ENCODE data around the gene PTH1R. TPM values are rescaled to one million over a fixed set of nuclear protein-coding genes. Genes with fewer than 3 reads are reported as not detected.

Gene PTH1R
- total and polyA plus RNA-seq, 7 experiments from 2014 or later, result not detected

Other genes with a start within 250 kb of the PTH1R start
- gene ALS2CL, start 184.0 kb upstream of the PTH1R start, total RNA-seq, result 10 to 100 TPM in 4 of 5 experiments, 1 to 10 TPM in 1; 4.2 to 41.5 (median 31.1) TPM
- 10 to 100 TPM in 1 of 2 donors, 1 to 10 TPM in 1; 6.2 to 12.6 TPM for gene ALS2CL, start 184.0 kb upstream of the PTH1R start, polyA plus RNA-seq
- gene TMIE, start 176.3 kb upstream of the PTH1R start, total RNA-seq, result 1 to 10 TPM in 4 of 5 experiments, under 1 TPM in 1; 0.31 to 5.4 (median 3.9) TPM
- 1 to 10 TPM; 5.1 to 5.6 TPM for gene TMIE, start 176.3 kb upstream of the PTH1R start, polyA plus RNA-seq
- under 1 TPM in 1 of 5 experiments, not detected in 4; 0.11 TPM for gene PRSS50, start 159.9 kb upstream of the PTH1R start, total RNA-seq
- gene PRSS50, start 159.9 kb upstream of the PTH1R start, polyA plus RNA-seq, result not detected
- not detected for gene MYL3, start 14.3 kb upstream of the PTH1R start, total RNA-seq
- not detected for gene MYL3, start 14.3 kb upstream of the PTH1R start, polyA plus RNA-seq
- 10 to 100 TPM; 51.6 to 61.5 (median 56.9) TPM for gene CCDC12, start 99.0 kb downstream of the PTH1R start, total RNA-seq
- gene CCDC12, start 99.0 kb downstream of the PTH1R start, polyA plus RNA-seq, result 100 to 1,000 TPM in 1 of 2 donors, 10 to 100 TPM in 1; 88.2 to 115 TPM
- 100 to 1,000 TPM in 2 of 5 experiments, 10 to 100 TPM in 3; 48.8 to 289 (median 94.0) TPM for gene NBEAL2, start 101.9 kb downstream of the PTH1R start, total RNA-seq
- 1 to 10 TPM; 1.7 to 4.9 TPM for gene NBEAL2, start 101.9 kb downstream of the PTH1R start, polyA plus RNA-seq